Mesendoderm (in vitro differentiated cells): ENCODE data around the gene NKAPL.

Source experiments
- DNase-seq: peaks from one replicate; pipeline ENCODE4 v3.0.0; 2013
- H2AK5ac ChIP-seq: 2 replicates; pipeline ENCODE4 v1.6.1; 2013; ENCODE audit warnings: low read length, inconsistent platforms
- H2BK120ac ChIP-seq: 2 replicates; pipeline ENCODE4 v1.6.1; 2013; ENCODE audit warnings: low read depth, mild to moderate bottlenecking, low read length, moderate library complexity, mixed read lengths
- H2BK15ac ChIP-seq: replicated peaks from 2 replicates; pipeline ENCODE4 v1.6.1; 2013; ENCODE audit warnings: low read depth, mild to moderate bottlenecking, moderate library complexity
- H2BK5ac ChIP-seq: 2 replicates; pipeline ENCODE4 v1.6.1; 2013; ENCODE audit warnings: low read length, inconsistent platforms
- H3K18ac ChIP-seq: 2 replicates; pipeline ENCODE4 v1.6.1; 2013; ENCODE audit warnings: mild to moderate bottlenecking, low read length, mixed read lengths
- H3K23ac ChIP-seq: one replicate; pipeline ENCODE4 v1.6.1; 2013; ENCODE audit warnings: low read length
- H3K27ac ChIP-seq: 2 replicates; pipeline ENCODE4 v1.5.1; 2013; ENCODE audit warnings: low read depth, mild to moderate bottlenecking, inconsistent platforms, low read length, moderate library complexity
- H3K27me3 ChIP-seq: 2 replicates; pipeline ENCODE4 v1.6.1; 2013; ENCODE audit warnings: low read length, control low read depth, mild to moderate bottlenecking, inconsistent platforms; ENCODE audit not compliant: insufficient read depth, poor library complexity
- H3K36me3 ChIP-seq: 2 replicates; pipeline ENCODE4 v1.6.1; 2013; ENCODE audit warnings: low read length, inconsistent platforms; ENCODE audit not compliant: control insufficient read depth, insufficient read depth
- H3K4ac ChIP-seq: one replicate; pipeline ENCODE4 v1.6.1; 2013; ENCODE audit warnings: low read depth, mild to moderate bottlenecking, low read length, moderate library complexity
- H3K4me1 ChIP-seq: 2 replicates; pipeline ENCODE4 v1.6.1; 2013; ENCODE audit warnings: low read depth, low read length, inconsistent platforms; ENCODE audit not compliant: control insufficient read depth
- H3K4me2 ChIP-seq: 2 replicates; pipeline ENCODE4 v1.6.1; 2013; ENCODE audit warnings: low read length
- H3K4me3 ChIP-seq: 2 replicates; pipeline ENCODE4 v1.5.1; 2013; ENCODE audit warnings: mild to moderate bottlenecking, low read length
- H3K56ac ChIP-seq: one replicate; pipeline ENCODE4 v1.6.1; 2013; ENCODE audit warnings: low read length
- H3K79me1 ChIP-seq: 2 replicates; pipeline ENCODE4 v1.6.1; 2013; ENCODE audit warnings: low read length, inconsistent platforms
- H3K79me2 ChIP-seq: 2 replicates; pipeline ENCODE4 v1.6.1; 2013; ENCODE audit warnings: mild to moderate bottlenecking, low read length; ENCODE audit not compliant: control insufficient read depth, insufficient read depth
- H3K9ac ChIP-seq: 2 replicates; pipeline ENCODE4 v1.6.1; 2013; ENCODE audit warnings: low read length, inconsistent platforms
- H4K5ac ChIP-seq: one replicate; pipeline ENCODE4 v1.6.1; 2013; ENCODE audit warnings: low read length
- H4K8ac ChIP-seq: one replicate; pipeline ENCODE4 v1.6.1; 2013; ENCODE audit warnings: low read depth, mild to moderate bottlenecking, control low read depth, low read length, moderate library complexity
- WGBS: extraction: QIAGEN DNeasy Blood & Tissue Kit; methylation state at CpG from one replicate; pipeline ENCODE4 v1.1.7; 2013; ENCODE audit warnings: low lambda C conversion rate, missing lambda C conversion rate; ENCODE audit not compliant: insufficient coverage; ENCODE audit errors: extremely low coverage; 5-methylcytosine and 5-hydroxymethylcytosine counted together

Gene NKAPL

GRCh38 chr6:28252009-28252975, 6.8 kb upstream of the NKAPL start, which contains the start of gene ZKSCAN4:
ZKSCAN4 (minus strand) TSS chr6:28252269; CDS start chr6:28251980, 289 bp downstream.
- Histone ChIP-seq H2BK5ac (no peak within 1 kb of the TSS), H3K4me1 (peaks cover 2% of the 10 kb centered on the region), H2BK15ac (no peak within 1 kb of the TSS), H3K4ac (peak within 1 kb of the TSS; percentile 2), H3K56ac (peak within 1 kb of the TSS; percentile 85), H4K8ac (no peak within 1 kb of the TSS), H3K27me3 (no peaks in the 10 kb centered on the region), H3K79me2 (peaks cover 1% of the 10 kb centered on the region), H3K27ac (no peak within 1 kb of the TSS), H3K4me2 (peak within 1 kb of the TSS; percentile 49), H3K4me3 (peak within 1 kb of the TSS; percentile 98), H3K79me1 (peaks cover 4% of the 10 kb centered on the region), H3K36me3 (no peaks in the 10 kb centered on the region), H2BK120ac (no peak within 1 kb of the TSS), H4K5ac (no peak within 1 kb of the TSS), H3K23ac (no peak within 1 kb of the TSS), H3K9ac (peak within 1 kb of the TSS; percentile 95), H2AK5ac (no peak within 1 kb of the TSS), H3K18ac (no peak within 1 kb of the TSS)
- DNase-seq: peak; percentile 96
- WGBS: no CpG with 5 or more reads among the region's 14 CpGs

- peak; percentile 37 for DNase-seq
Measured at GRCh38 chr6:28254121-28254519, 5.0 kb upstream of the NKAPL start.

GRCh38 chr6:28257042-28257441, 2.1 kb upstream of the NKAPL start:
- Histone ChIP-seq H3K27me3 (no peaks in the 10 kb centered on the region), H4K8ac (no peak overlapping the region), H3K36me3 (no peaks in the 10 kb centered on the region)

More at GRCh38 chr6:28254121-28254519, 5.0 kb upstream of the NKAPL start:
- H2AK5ac ChIP-seq: no peak overlapping the region
- no peak overlapping the region for H3K18ac ChIP-seq
- H3K4me1 ChIP-seq: peaks cover 2% of the 10 kb centered on the region
- H4K5ac ChIP-seq: no peak overlapping the region
- no peaks in the 10 kb centered on the region for H3K27me3 ChIP-seq
- no peak overlapping the region for H2BK120ac ChIP-seq
- no peak overlapping the region for H3K4me3 ChIP-seq
- H3K79me2 ChIP-seq: peaks cover 1% of the 10 kb centered on the region
- no peaks in the 10 kb centered on the region for H3K36me3 ChIP-seq
- no peak overlapping the region for H3K4ac ChIP-seq
- H3K56ac ChIP-seq: no peak overlapping the region
- no peak overlapping the region for H2BK15ac ChIP-seq
- H3K27ac ChIP-seq: no peak overlapping the region
- no peak overlapping the region for H3K23ac ChIP-seq
- no peak overlapping the region for H3K9ac ChIP-seq
- H3K79me1 ChIP-seq: peaks cover 4% of the 10 kb centered on the region
- no peak overlapping the region for H4K8ac ChIP-seq
- H3K4me2 ChIP-seq: no peak overlapping the region
- no peak overlapping the region for H2BK5ac ChIP-seq
- WGBS: no CpG with 5 or more reads among the region's 1 CpG

GRCh38 chr6:28263922-28264321, 4.8 kb downstream of the NKAPL start:
- Histone ChIP-seq H3K79me2 (peaks cover 4% of the 10 kb centered on the region), H3K56ac (no peak overlapping the region)

More at GRCh38 chr6:28257042-28257441, 2.1 kb upstream of the NKAPL start:
- H3K18ac ChIP-seq: no peak overlapping the region
- WGBS: no CpG with 5 or more reads among the region's 1 CpG
- H3K23ac ChIP-seq: no peak overlapping the region
- no peaks in the 10 kb centered on the region for H3K79me2 ChIP-seq
- no peak overlapping the region for H3K27ac ChIP-seq
- H2AK5ac ChIP-seq: no peak overlapping the region
- H3K4ac ChIP-seq: no peak overlapping the region
- H3K56ac ChIP-seq: no peak overlapping the region
- no peak for DNase-seq
- no peak overlapping the region for H4K5ac ChIP-seq
- no peaks in the 10 kb centered on the region for H3K79me1 ChIP-seq
- no peak overlapping the region for H2BK120ac ChIP-seq
- no peak overlapping the region for H2BK5ac ChIP-seq
- no peak overlapping the region for H2BK15ac ChIP-seq
- no peak overlapping the region for H3K9ac ChIP-seq
- H3K4me1 ChIP-seq: no peaks in the 10 kb centered on the region
- no peak overlapping the region for H3K4me3 ChIP-seq
- no peak overlapping the region for H3K4me2 ChIP-seq

GRCh38 chr6:28264834-28265401, 5.8 kb downstream of the NKAPL start:
- Histone ChIP-seq H3K36me3 (no peaks in the 10 kb centered on the region), H2BK15ac (no peak overlapping the region), H3K4ac (no peak overlapping the region), H3K4me1 (no peaks in the 10 kb centered on the region), H3K79me2 (peaks cover 6% of the 10 kb centered on the region), H3K18ac (no peak overlapping the region), H3K4me3 (no peak overlapping the region), H2BK5ac (no peak overlapping the region), H3K79me1 (no peaks in the 10 kb centered on the region), H3K9ac (no peak overlapping the region), H3K4me2 (no peak overlapping the region), H2AK5ac (no peak overlapping the region), H4K5ac (no peak overlapping the region), H3K56ac (no peak overlapping the region), H4K8ac (no peak overlapping the region), H2BK120ac (no peak overlapping the region), H3K23ac (no peak overlapping the region), H3K27ac (no peak overlapping the region), H3K27me3 (no peaks in the 10 kb centered on the region)
- DNase-seq: no peak
- no CpG with 5 or more reads among the region's 4 CpGs for WGBS

More at GRCh38 chr6:28263922-28264321, 4.8 kb downstream of the NKAPL start:
- Histone ChIP-seq H2BK15ac (no peak overlapping the region), H2BK120ac (no peak overlapping the region), H3K4me2 (no peak overlapping the region), H4K8ac (no peak overlapping the region), H2AK5ac (no peak overlapping the region), H3K23ac (no peak overlapping the region), H2BK5ac (no peak overlapping the region), H3K9ac (no peak overlapping the region), H3K79me1 (no peaks in the 10 kb centered on the region), H4K5ac (no peak overlapping the region), H3K4me1 (no peaks in the 10 kb centered on the region), H3K36me3 (no peaks in the 10 kb centered on the region), H3K27me3 (no peaks in the 10 kb centered on the region), H3K4me3 (no peak overlapping the region), H3K18ac (no peak overlapping the region), H3K4ac (no peak overlapping the region), H3K27ac (no peak overlapping the region)
- no CpG with 5 or more reads among the region's 2 CpGs for WGBS
- no peak for DNase-seq
